GM12872 (cell line): Measurements from ENCODE around the gene RASIP1.

Experiments
- CTCF ChIP-seq: IDR thresholded peaks from 3 replicates; pipeline ENCODE4 v1.5.1; 2011; ENCODE audit warnings: low read depth, mild to moderate bottlenecking, low read length, moderate library complexity; ENCODE audit not compliant: insufficient read depth

The RASIP1 gene

GRCh38 chr19:48674216-48674809, 66.1 kb downstream of the RASIP1 start:
- no peak for TF ChIP-seq CTCF

- TF ChIP-seq CTCF: no peak
These were observed 66.8 kb downstream of the RASIP1 start for GRCh38 chr19:48673436-48674100.

- no peak for TF ChIP-seq CTCF
These were observed 67.4 kb downstream of the RASIP1 start, which contains the start of gene NTN5 for GRCh38 chr19:48672994-48673393. NTN5 (minus strand) TSS chr19:48673017; CDS start chr19:48670986, 2,031 bp downstream.

- no peak for TF ChIP-seq CTCF
These were observed 68.9 kb downstream of the RASIP1 start for GRCh38 chr19:48671446-48671995.

- no peak for TF ChIP-seq CTCF
These were observed 69.5 kb downstream of the RASIP1 start for GRCh38 chr19:48670699-48671445.
